Caki2 (cell line): Measurements from ENCODE around the gene FHIT. TPM values are rescaled to one million over a fixed set of nuclear protein-coding genes. Genes with fewer than 3 reads are reported as not detected.

Experiments used
- DNase-seq: peaks from one replicate; pipeline ENCODE4 v3.0.0-alpha.2; 2015; ENCODE audit warnings: low read depth
- in situ Hi-C: cut with HindIII; loops from 2 replicates; pipeline ENCODE4 v1.10.0; 2016; ENCODE audit warnings: low sequenced_read_pairs, low pct_unique_long_range_greater_than_20kb, mixed read lengths
- total RNA-seq: library from RNA; depleted of rRNA; stranded (reverse); fragments of >200 nt; shearing (Covaris generic); gene quantifications from 2 replicates; pipeline ENCODE4 v1.2.3, GENCODE V29; 2014; ENCODE audit warnings: low replicate concordance

The FHIT gene
- total RNA-seq, 1 experiment from 2014 or later, result 4.8 TPM

GRCh38 chr3:60076331-60076730 lies 1174.9 kb downstream of the FHIT start:
- in situ Hi-C loops, result no loop called here
- no peak for DNase-seq

DNA sequence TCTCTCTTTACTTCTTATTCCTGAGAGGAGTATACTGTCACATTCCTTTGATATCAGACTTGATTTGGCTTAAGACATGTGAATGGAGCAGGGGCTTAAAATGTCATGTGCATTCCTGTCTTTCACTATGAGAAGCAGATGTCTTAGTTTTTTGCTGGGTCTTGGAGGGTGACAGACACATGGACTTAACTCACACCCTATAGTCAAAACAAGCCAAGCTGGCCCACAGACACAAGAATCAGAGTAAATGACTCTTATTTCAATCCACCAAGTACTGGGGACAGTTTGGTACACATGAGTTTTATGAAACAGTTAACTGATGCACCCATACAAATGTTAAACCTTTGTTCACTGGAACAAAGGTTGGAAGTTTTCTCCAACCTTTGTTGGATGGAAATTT lies 1177.3 kb downstream of the FHIT start:
- in situ Hi-C loops, result no loop called here
- no peak for DNase-seq

DNA sequence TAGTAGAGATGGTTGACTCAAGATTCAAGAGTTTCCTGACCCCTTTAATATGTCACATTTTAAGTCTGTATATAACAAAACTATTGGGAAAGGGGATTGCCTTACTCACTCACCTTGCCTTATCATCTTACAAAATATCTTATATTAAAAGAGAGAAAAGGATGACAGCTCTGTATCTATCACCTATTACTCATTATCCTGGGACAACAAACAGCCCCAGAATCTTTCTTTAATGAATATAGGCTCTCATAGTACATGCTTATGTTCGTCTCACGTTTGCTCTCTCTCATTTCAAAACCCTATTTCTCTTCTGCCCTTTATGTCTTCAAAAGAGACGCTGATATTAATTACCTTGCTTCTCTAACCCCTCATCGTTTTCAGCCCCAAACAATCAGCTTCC lies 1178.0 kb downstream of the FHIT start:
- in situ Hi-C loops, result no loop called here

GRCh38 chr3:60070366-60070765 lies 1180.9 kb downstream of the FHIT start:
- DNase-seq, result no peak
- in situ Hi-C loops, result no loop called here

More for the DNA sequence above, 1178.0 kb downstream of the FHIT start:
- no peak for DNase-seq

- in situ Hi-C loops, result no loop called here
Measured at GRCh38 chr3:60065227-60065868, 1185.9 kb downstream of the FHIT start.

DNA sequence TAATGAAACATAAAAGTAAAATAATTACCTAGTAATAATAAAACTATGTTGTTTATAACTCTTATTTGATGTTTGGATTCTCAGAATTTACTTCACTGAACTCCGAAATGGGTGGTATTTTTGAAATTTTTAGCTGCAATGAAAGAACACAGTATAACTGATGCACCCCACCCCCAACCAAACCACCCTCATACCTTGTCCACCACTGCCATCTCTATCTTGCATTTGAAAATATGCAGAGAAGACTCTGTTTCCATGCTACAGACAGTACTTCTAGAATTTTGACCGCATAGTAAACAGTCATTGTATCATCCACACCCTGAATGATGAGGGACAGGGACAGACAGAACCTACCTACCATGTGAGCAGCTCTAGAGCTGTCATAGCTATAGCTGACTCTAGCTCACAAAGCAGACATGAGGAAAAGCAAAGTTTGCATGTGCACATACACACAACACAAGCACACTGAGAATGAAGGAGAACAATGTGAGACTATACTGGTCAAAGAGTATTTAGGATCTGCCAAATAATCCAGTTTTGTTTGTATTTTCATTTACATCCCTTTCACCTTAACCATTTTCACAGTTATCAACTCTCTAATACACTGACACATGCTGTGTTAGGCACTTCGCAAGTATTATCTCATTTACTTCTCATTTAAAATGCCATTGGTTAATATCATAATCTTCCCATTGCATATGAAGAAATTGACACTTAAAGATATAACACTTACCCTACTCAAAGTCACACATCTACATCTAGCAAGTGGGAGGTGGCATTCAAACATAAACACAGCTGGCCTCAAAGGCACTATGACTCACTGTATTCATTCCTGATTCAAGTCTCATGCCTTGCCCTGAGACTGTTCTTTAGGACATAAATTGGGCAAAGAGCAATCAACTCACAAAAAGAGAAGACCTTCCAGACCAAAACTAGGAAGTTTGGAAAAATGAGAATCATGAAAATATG lies 1186.8 kb downstream of the FHIT start:
- DNase-seq, result peak; percentile 8
- in situ Hi-C loops, result no loop called here

More at GRCh38 chr3:60065227-60065868, 1185.9 kb downstream of the FHIT start:
- no peak for DNase-seq

DNA sequence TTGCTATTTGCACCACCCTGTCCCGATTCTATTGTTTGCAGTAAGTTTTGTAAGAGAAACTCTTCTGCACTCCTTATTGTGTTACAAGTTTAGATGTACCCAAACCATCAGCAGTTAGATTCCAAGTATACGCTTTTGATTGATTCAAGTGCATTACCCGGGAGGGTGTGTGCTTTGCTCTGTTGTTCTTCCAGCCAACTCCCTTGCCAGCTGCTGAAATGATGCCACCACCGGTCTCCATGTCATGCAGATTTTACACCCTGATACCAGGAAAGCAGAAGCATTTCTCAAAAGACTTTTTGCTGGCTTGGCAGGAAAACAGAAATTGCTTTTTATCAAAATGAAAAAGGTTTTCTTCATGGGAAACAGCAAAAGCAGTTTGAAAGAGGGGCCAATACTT lies 1194.8 kb downstream of the FHIT start:
- DNase-seq, result no peak
- in situ Hi-C loops, result no loop called here

GRCh38 chr3:60055765-60056164 lies 1195.5 kb downstream of the FHIT start:
- DNase-seq, result no peak
- in situ Hi-C loops, result no loop called here

- in situ Hi-C loops, result no loop called here
- peak; percentile 4 for DNase-seq
Measured at GRCh38 chr3:60053526-60054265, 1197.6 kb downstream of the FHIT start.

GRCh38 chr3:60048447-60048848 lies 1202.8 kb downstream of the FHIT start:
- in situ Hi-C loops, result no loop called here
- DNase-seq, result no peak

DNA sequence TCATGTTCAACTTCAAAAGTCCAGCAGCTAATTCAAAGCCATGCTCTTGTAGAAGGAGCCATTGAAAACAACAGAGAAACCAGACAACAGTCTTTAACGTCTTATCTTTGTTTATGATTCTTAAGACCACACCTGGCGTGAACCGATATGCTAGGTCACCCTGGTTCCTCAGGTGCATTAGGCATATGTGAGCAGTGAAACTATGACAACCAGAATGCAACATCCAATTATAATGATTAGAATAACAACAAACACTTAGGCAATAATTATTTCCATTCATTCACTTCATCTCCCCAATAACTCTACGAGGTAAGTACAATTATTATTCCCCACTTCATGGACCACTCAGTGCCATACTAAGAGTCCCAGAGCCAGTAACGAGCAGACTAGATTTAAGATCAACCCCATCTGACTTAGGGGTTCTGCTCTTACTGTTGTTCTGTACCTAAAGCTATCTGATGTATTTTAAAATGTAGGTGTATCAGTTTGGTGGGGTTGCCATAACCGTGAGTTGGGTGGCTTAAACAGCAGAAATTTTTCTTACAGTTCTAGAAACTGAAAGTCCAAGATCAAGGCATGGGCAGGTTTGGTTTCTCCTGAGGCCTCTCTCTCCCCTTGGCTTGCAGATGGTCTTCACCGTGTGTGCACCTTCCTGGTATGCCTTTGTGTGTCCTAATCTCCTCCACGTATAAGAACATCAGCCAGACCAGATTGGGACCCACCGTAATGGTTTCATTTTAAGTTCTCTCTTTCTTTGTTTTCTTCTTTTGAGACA lies 1203.6 kb downstream of the FHIT start:
- in situ Hi-C loops, result no loop called here
- no peak for DNase-seq

DNA sequence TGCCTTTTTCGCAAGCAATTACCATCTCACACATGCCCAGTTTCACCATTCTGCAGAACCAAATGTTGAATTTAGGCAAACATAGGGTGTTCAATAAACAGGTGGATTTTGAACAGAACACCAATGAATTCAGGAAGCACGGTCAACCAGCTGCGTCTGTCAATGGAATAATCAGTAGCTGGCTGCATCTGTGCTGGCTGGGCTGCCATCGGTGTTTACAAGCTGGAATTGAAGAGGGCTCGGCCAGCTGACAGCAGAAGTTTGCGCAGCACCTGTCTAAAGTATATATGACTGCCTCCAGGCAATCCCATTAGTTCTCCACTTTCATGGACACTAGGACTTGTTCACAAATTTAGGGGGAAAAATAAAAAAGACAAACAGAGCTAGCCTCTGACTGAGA lies 1205.0 kb downstream of the FHIT start:
- in situ Hi-C loops, result no loop called here
- no peak for DNase-seq

DNA sequence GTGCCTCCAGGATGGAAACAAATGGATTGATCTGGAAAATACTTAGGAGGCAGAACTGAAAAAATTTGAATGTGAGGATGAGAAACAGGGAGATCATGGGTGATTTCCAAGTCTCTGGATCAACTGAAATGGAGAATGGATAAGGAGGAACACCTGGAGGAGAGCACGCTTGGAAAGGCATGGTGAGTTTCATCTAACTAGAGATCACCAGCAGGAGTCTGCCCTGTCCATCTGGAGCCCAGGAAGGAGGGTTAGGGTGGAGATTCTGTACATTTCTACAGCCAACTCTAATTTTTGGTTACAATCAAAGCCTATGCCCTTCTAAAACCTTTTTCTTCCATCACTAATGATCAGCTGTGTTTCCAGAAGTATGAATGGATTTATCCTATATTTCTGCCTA lies 1205.6 kb downstream of the FHIT start:
- no peak for DNase-seq
- in situ Hi-C loops, result no loop called here

DNA sequence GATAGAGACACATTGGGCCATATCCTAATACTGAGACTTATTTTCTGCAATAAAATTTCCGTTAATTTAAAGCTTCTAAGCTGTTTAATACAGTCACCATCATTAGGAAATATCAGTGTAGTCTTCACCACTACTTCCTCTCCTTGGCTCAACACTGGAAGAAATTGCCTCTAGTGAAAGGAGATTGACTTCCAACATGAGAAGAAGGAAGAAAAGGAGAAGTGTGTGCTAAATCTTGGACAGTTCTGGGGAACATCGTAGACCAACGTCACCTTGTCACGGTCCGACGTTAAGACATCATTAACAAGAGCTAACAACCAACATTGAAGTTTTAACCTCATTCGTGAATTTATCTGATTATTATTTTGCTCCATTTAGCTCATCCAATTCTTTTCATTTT lies 1214.4 kb downstream of the FHIT start:
- no peak for DNase-seq
- in situ Hi-C loops, result no loop called here

- in situ Hi-C loops, result no loop called here
- DNase-seq, result no peak
Measured at GRCh38 chr3:60033901-60034453, 1217.3 kb downstream of the FHIT start.

DNA sequence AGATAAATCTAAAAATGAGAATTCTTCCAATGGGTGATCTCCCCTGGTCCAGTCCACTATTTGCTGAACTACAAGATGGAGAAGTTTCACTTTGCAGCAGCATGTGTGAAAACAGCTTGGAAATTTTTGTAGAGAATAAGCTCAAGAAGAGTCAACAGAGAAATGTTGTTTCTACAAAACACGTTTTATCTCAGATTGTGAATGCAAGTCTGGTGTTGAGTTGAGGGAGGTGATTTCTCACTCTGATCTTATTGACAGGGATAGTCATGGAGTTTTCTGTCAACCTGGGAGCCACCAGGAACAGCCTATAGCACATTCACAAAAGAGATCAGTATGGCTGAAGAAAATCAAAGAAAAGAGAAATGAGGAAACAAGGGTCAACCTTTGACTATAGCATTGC lies 1220.3 kb downstream of the FHIT start:
- in situ Hi-C loops, result no loop called here
- no peak for DNase-seq

- DNase-seq, result no peak
- in situ Hi-C loops, result no loop called here
Measured at GRCh38 chr3:60028233-60028632, 1223.0 kb downstream of the FHIT start.

DNA sequence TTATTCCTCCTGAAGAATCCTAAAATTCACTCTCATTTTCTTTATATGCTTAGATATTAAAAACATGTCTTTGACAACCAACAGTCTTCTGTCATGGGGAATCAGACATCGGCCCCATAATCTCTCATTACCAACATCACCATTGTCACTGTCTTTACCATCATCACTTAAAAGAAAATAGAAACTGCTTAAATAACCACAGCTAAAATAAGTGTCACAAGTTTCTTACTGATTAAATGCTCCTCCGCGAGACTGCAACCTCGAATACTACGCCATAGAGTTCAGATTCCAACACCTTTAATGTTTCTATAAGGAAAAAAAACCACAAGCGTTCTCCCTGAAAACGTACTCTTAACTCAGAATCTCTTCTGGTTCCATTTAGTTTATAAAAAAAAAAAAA lies 1223.9 kb downstream of the FHIT start:
- no peak for DNase-seq
- in situ Hi-C loops, result no loop called here
